ENCODE results near the gene HYCC1. TPM values are rescaled to one million over a fixed set of nuclear protein-coding genes. Genes with fewer than 3 reads are reported as not detected.

Gene HYCC1
- total RNA-seq, 1 experiment from 2014 or later: 126 TPM

GRCh38 chr7:22990588-22990949 is 23.4 kb downstream of the HYCC1 start:
- H4K91ac ChIP-seq (ENCODE audit: insufficient read length, low read depth, low read length): no peak overlapping the region
- no peak overlapping the region for H3T11ph ChIP-seq (ENCODE audit: low read length)
- no peak for TF ChIP-seq CTCF (conservative IDR thresholded peaks at IDR 0.05)
- no peak overlapping the region for H2BK20ac ChIP-seq (ENCODE audit: low read depth, low read length, poor library complexity, severe bottlenecking)
- no peaks in the 10 kb centered on the region for H3K23me2 ChIP-seq (ENCODE audit: insufficient read length, low read depth, low read length, poor library complexity, severe bottlenecking)
- no peak overlapping the region for H2BK5ac ChIP-seq (ENCODE audit: insufficient read length, low read length)
- H3K79me2 ChIP-seq (ENCODE audit: insufficient read depth, low read length): peaks cover 9% of the 10 kb centered on the region; the same call in 1 of the 2 replicates
- peak overlapping the region; percentile 84 for H3K27ac ChIP-seq (ENCODE audit: insufficient read length, low read depth, low read length)
- H3K4me1 ChIP-seq (ENCODE audit: insufficient read depth, low read length): peaks cover 9% of the 10 kb centered on the region; the same call in 1 of the 2 replicates
- no peaks in the 10 kb centered on the region for H3K27me3 Mint-ChIP-seq (ENCODE audit: low read depth)
- H2BK12ac ChIP-seq (ENCODE audit: insufficient read length, low read depth, low read length): no peak overlapping the region
- H2BK15ac ChIP-seq (ENCODE audit: low read depth, low read length): no peak overlapping the region
- no peaks in the 10 kb centered on the region for H4K20me1 ChIP-seq (ENCODE audit: control insufficient read depth, insufficient read depth, insufficient read length)
- no peak overlapping the region for H3K4ac ChIP-seq (ENCODE audit: low read depth, low read length)
- no peak overlapping the region for H3K23ac ChIP-seq (ENCODE audit: insufficient read length, low read depth, low read length)
- H2AK5ac ChIP-seq (ENCODE audit: insufficient read length, low read length): no peak overlapping the region
- no peaks in the 10 kb centered on the region for H3K9me3 ChIP-seq (ENCODE audit: control insufficient read depth, low read depth, low read length)
- H4K5ac ChIP-seq (ENCODE audit: insufficient read length, low read depth, low read length): no peak overlapping the region
- no peak for DNase-seq
- H3K27ac Mint-ChIP-seq: peak overlapping the region; percentile 37 to 91 (median 65); a peak in 5 of 7 replicates
- H3K36me3 Mint-ChIP-seq (ENCODE audit: insufficient read depth in 1 of 3, low read depth in 3 of 3): peaks cover 0 to 7% (median 0%) of the 10 kb centered on the region in 3 experiments; a peak in 1 of 7 replicates
- no peak overlapping the region for H2BK120ac ChIP-seq (ENCODE audit: low read depth, low read length, poor library complexity, severe bottlenecking)
- no peak overlapping the region for H3K14ac ChIP-seq (ENCODE audit: insufficient read depth, low read length)
- no peaks in the 10 kb centered on the region for H3K79me1 ChIP-seq (ENCODE audit: insufficient read depth, low read depth, low read length, poor library complexity, severe bottlenecking)
- no peaks in the 10 kb centered on the region for H3K9me3 Mint-ChIP-seq
- H3K4me3 Mint-ChIP-seq: no peak overlapping the region
- H3K9ac ChIP-seq (ENCODE audit: extremely low read depth, insufficient read length, low read length): no peak overlapping the region
- no peak overlapping the region for H2AFZ ChIP-seq (ENCODE audit: low read length)
- WGBS (ENCODE audit: extremely low coverage, insufficient read length, low lambda C conversion rate): no CpG with 5 or more reads among the region's 1 CpG
- H3K56ac ChIP-seq (ENCODE audit: insufficient read length, low read depth, low read length): no peak overlapping the region
- H3K4me2 ChIP-seq (ENCODE audit: insufficient read depth, insufficient read length, low read length): no peak overlapping the region
- no peak overlapping the region for H3K18ac ChIP-seq (ENCODE audit: insufficient read length, low read depth, low read length)
- peaks cover 34 to 46% of the 10 kb centered on the region in 2 experiments for H3K4me1 Mint-ChIP-seq
- no peaks in the 10 kb centered on the region for H3K27me3 ChIP-seq (ENCODE audit: insufficient read depth, low read length)
- no peak overlapping the region for H4K8ac ChIP-seq (replicated peaks; ENCODE audit: insufficient read length, low read depth, low read length)

All from H9 (cell line).